Measurements from ENCODE around the gene NTNG2.

The NTNG2 gene

GRCh38 chr9:132287256-132287760 is 125.5 kb downstream of the NTNG2 start:
- Histone ChIP-seq H3K9me3 (no peaks in the 10 kb centered on the region), H3K4me2 (no peak overlapping the region), H3K36me3 (peaks cover 92% of the 10 kb centered on the region), H4K20me1 (peaks cover 66% of the 10 kb centered on the region), H3K27ac (no peak overlapping the region), H3K4me1 (peaks cover 27% of the 10 kb centered on the region), H3K27me3 (no peaks in the 10 kb centered on the region), H3K9ac (no peak overlapping the region), H3K4me3 (no peak overlapping the region)
- TF ChIP-seq Cebpa-rat (IDR thresholded peaks at IDR 0.05): no peak

- H4K20me1 ChIP-seq: peaks cover 71% of the 10 kb centered on the region
- peaks cover 27% of the 10 kb centered on the region for H3K4me1 ChIP-seq
- peaks cover 90% of the 10 kb centered on the region for H3K36me3 ChIP-seq
- no peaks in the 10 kb centered on the region for H3K9me3 ChIP-seq
- H3K27ac ChIP-seq: no peak overlapping the region
- H3K4me3 ChIP-seq: no peak overlapping the region
- TF ChIP-seq Cebpa-rat (IDR thresholded peaks at IDR 0.05): no peak
- H3K4me2 ChIP-seq: peak overlapping the region; percentile 13; the same call in 1 of the 2 replicates
- H3K27me3 ChIP-seq: no peaks in the 10 kb centered on the region
- H3K9ac ChIP-seq: no peak overlapping the region
These were observed 126.5 kb downstream of the NTNG2 start for GRCh38 chr9:132288361-132288760.

- Histone ChIP-seq H3K9ac (peak overlapping the region; percentile 16; the same call in 1 of the 2 replicates), H3K27ac (no peak overlapping the region), H3K4me3 (no peak overlapping the region), H3K4me1 (peaks cover 27% of the 10 kb centered on the region), H3K27me3 (no peaks in the 10 kb centered on the region), H3K9me3 (no peaks in the 10 kb centered on the region), H4K20me1 (peaks cover 68% of the 10 kb centered on the region), H3K4me2 (peak overlapping the region; percentile 13; the same call in 1 of the 2 replicates), H3K36me3 (peaks cover 90% of the 10 kb centered on the region)
- TF ChIP-seq Cebpa-rat (IDR thresholded peaks at IDR 0.05): no peak
These were observed 127.1 kb downstream of the NTNG2 start for GRCh38 chr9:132288966-132289365.

GRCh38 chr9:132293145-132293721 is 131.4 kb downstream of the NTNG2 start:
- Histone ChIP-seq H3K36me3 (peaks cover 90% of the 10 kb centered on the region), H3K4me3 (no peak overlapping the region), H3K4me1 (peaks cover 27% of the 10 kb centered on the region), H3K9me3 (no peaks in the 10 kb centered on the region), H3K4me2 (no peak overlapping the region), H3K9ac (no peak overlapping the region), H3K27ac (no peak overlapping the region), H4K20me1 (peaks cover 83% of the 10 kb centered on the region), H3K27me3 (no peaks in the 10 kb centered on the region)
- TF ChIP-seq Cebpa-rat (IDR thresholded peaks at IDR 0.05): no peak
